AML-193 (cell line): ENCODE measurements around the gene PUM1.
"Not testable (repeated sequence)": the region's sequence is repeated elsewhere in the genome, so short reads cannot be mapped to it uniquely, and the experiment has no call there.

ENCODE experiments used
- DNase-seq, 2 experiments: peaks; one replicate each; lab custom pipeline; 2025; lab: John Stamatoyannopoulos, UW

PUM1 gene

DNA sequence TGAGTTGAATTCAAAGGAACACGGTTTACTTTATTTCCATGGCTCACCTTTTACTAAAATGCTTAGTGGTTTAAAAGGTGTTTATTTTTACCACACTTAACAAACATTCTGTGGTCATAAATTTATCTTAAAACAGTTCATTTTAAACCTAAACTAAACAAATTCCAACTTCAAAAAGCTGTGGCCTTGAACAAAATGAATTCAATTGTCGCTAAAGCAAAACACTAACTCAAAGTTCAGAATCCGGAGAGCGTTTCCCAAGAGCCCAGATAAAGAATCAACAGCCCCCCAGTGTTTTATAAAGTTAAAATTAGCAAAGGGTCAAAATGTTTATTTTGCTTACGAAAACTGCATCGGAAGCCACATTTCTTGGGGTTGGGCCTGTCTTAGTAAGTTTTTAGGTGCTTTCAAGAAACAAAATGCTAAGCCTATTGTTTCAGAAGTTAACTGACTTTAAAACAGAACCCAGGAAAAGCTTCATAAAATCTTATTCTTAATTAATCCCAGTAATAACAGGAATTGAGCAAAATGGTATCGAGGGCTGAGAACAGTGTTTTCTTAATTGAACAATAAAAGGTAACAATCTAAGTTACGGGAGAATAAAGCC lies 1.3 kb downstream of the PUM1 start:
- no peak for DNase-seq

DNA sequence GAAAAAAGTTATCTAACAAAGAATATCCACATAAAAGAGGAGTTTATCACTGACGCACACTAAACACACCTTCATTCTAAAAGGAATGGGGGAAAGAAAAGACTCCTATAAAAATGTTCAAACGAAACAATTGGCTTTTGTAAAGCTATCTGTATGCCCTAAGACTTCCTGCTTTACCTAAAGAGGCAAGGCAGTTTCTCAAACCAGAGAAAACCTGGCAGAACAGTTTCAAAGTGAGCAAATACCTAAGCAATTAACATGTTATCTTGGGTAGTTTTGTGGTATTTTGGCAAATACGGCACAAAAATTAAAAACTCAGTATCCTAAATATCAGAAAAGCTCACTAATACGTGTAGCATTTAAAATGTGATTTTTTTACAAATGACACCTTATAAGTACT lies 1.9 kb downstream of the PUM1 start:
- peak; percentile 21 to 33 for DNase-seq

- DNase-seq = no peak
Measured at GRCh38 chr1:31062867-31063380, 2.6 kb downstream of the PUM1 start.

- DNase-seq = not testable (repeated sequence)
Measured at GRCh38 chr1:31062162-31062866, 3.2 kb downstream of the PUM1 start.

GRCh38 chr1:31058012-31058411 lies 7.5 kb downstream of the PUM1 start:
- DNase-seq = no peak

- no peak for DNase-seq
Measured at GRCh38 chr1:31055953-31056352, 9.6 kb downstream of the PUM1 start.

GRCh38 chr1:31055501-31055900 lies 10.0 kb downstream of the PUM1 start:
- DNase-seq = no peak

GRCh38 chr1:31054958-31055481 lies 10.5 kb downstream of the PUM1 start:
- no peak for DNase-seq

GRCh38 chr1:31054349-31054748 lies 11.2 kb downstream of the PUM1 start:
- no peak for DNase-seq

DNA sequence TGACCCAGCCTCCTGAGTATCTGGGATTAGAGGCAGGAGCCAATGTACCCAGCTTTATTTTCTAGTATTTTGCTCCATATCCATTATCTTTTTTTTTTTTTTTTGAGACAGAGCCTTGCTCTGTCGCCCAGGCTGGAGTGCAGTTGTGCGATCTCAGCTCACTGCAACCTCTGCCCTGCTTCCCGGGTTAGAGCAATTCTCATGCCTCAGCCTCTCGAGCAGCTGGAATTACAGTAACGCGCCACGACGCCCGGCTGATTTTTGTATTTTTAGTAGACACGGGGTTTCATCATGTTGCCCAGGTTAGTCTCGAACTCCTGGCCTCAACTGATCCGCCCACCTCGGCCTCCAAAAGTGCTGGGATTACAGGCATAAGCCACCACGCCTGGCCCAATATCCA lies 12.9 kb downstream of the PUM1 start:
- not testable (repeated sequence) for DNase-seq

DNA sequence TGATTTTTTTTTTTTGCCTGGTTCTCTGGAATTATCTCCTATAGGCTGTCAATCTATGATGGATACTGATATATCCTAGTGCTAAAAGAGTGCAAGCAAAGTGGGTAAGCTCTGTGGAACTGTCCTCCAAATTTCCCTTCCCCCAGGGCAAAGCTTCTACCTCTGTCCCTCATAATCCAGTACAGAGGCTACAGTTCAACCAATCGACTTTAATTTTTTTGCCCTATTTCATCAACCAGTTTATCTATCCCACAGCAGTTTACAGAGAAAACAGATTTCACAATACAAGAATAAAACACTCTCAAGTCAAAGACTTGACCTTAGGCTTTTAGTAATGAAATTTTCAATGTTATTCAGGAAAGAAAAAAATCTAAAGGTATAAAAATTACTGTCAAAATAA lies 13.9 kb downstream of the PUM1 start:
- DNase-seq = no peak

DNA sequence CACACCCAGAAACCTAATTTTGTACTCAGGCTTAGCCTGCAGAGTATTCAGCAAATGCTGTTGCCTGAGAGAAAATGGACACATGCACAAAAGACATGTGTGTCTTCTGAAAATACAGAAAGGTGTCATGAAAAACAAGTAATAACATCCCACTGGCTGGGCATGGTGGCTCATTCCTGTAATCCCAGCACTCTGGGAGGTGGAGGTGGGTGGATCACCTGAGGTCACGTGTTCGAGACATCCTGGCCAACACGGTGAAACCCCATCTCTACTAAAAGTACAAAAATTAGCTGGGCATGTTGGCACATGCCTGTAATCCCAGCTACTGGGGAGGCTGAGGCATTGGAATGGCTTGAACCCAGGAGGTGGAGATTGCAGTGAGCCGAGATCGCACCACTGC lies 18.0 kb downstream of the PUM1 start:
- DNase-seq = not testable (repeated sequence)

DNA sequence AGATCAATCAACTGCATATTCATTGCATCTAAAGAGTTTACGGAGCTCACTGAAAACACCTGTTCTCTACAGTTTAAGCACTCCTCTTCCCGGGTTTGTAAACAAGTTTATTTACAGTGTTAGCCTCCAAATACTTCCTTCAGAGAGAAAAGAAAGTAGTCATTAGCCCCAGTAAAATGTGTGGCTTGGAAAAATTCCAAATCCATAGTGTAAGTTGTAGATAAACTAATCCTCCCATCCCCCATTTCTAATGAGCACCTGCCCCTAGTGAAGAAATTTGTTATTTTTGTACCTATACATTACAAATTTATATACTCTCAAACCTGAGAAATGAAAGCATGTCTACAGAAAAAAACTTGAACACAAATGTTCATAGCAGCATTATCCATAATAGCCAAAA lies 21.9 kb downstream of the PUM1 start:
- no peak for DNase-seq

DNA sequence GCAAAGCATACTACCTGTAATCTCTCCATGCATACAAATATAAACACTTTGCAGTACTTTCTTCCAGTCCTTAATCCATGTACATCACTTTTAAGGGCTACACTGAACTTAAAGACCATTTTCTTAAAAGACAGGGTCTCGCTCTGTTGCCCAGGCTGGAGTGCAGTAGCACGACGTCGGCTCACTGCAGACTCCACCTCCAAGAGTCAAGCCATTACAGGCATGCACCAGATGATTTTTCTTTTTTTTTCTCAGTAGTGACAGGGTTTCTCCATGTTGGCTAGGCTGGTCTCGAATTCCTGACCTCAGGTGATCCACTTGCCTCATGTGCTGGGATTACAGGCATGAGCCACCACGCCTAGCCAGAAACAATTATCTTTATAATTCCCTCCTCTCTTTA lies 22.9 kb downstream of the PUM1 start:
- DNase-seq = no peak

GRCh38 chr1:31041529-31041928 lies 24.0 kb downstream of the PUM1 start:
- no peak for DNase-seq

- DNase-seq = no peak
Measured at GRCh38 chr1:31040038-31040437, 25.5 kb downstream of the PUM1 start.

GRCh38 chr1:31038935-31039334 lies 26.6 kb downstream of the PUM1 start:
- DNase-seq = not testable (repeated sequence)

DNA sequence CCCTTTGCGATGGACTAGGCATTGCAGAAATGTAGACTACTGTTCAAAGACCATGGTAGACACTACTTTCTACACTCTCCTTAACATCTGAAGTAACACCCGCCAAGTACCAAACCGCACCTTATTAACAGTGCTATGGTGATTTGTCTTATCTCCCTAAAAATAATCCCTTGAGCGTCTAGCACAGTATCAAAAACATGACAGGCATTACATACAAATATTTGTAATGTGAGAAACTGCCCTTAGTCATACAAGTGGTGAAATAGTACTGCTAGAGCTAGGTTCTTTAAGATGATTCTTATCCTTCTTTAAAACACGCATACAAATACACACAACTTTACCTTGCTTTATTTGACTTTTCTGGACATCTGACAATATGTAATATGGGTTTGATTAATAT lies 27.2 kb downstream of the PUM1 start:
- no peak for DNase-seq

DNA sequence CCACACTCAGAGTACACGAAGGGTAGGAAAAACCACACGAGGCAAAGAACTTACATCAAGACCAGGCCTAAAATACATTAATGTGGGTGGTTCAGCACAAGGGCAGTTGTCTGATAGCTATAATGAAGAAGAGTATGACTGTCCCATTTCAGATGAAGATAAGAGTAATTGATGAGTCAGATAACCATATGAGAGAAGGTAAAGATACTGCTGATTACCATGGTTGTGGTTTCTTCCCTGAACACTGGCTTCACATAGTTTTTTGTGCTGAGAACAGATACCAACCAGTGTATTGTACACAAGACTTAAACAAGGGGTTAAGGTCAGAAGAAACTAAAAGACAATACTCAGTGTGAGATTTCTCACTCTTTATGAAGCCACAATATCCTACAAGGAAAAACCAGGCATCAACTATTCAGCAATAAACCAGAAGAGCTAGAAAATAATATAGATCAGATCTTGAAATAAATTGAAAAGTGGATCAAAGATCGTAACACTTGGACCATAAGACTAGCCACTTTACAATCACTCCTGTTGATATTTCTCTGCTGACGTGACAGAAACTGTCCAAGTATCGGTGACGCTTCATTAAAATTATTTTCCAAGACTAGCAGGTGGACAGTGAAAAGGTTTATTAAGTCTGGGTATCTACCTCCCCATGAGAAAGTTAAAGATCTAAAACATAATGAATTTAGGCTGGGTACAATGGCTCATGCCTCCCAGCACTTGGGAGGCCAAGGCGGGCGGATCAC lies 28.6 kb downstream of the PUM1 start:
- no peak for DNase-seq

DNA sequence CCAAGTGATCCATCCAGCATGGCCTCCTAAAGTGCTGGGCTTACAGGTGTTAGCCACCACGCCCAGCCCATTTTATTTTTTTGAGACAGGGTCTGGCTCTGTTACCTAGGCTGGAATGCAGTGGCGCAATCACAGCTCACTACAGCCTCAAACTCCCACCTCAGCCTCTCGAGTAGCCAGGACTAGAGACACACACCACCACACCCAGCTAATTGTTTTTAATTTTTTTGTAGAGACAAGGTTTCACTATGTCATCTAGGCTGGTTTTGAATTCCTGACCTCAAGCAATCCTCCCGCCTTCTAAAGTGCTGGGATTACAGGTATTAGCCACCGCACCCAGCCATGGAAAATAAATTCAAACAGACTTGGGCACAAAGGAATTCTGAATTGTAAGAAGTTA lies 31.9 kb downstream of the PUM1 start:
- DNase-seq = no peak

- DNase-seq = no peak
Measured at GRCh38 chr1:31032266-31032665, 33.3 kb downstream of the PUM1 start.

GRCh38 chr1:31031330-31032143 lies 34.0 kb downstream of the PUM1 start:
- DNase-seq = no peak
